Transverse colon (tissue), 3 donors: Measurements from ENCODE around the gene KCNN3.

Source experiments
- CTCF ChIP-seq, 5 experiments: fragments of 200-600 bp in 3 of 5; fragments of 450-650 bp in 2 of 5; sonication (generic) in 3 of 5; IDR thresholded peaks; 1 replicate in 2 of 5; 2 replicates in 3 of 5; pipeline ENCODE4 v1.5.1; 2016 to 2017; ENCODE audit warnings: antibody characterized with exemption in 5 of 5, inconsistent platforms in 3 of 5, mild to moderate bottlenecking in 2 of 5, moderate library complexity in 1 of 5
- EP300 ChIP-seq: sonication (generic); formaldehyde crosslinking; IDR thresholded peaks from one replicate; pipeline ENCODE4 v1.6.1; 2017; ENCODE audit warnings: antibody characterized with exemption, low read depth
- POLR2A ChIP-seq: fragments of 450-650 bp; IDR thresholded peaks from one replicate; pipeline ENCODE4 v1.6.1; 2016; ENCODE audit warnings: antibody characterized with exemption, mild to moderate bottlenecking, moderate library complexity

GRCh38 chr1:154820646-154821045 is 49.4 kb downstream of the KCNN3 start:
- TF ChIP-seq CTCF (IDR thresholded peaks at IDR 0.05) = no peak
- TF ChIP-seq POLR2A = no peak
- no peak for TF ChIP-seq EP300
